T-helper 1 cell (primary cell): ENCODE results near the gene SYCE1L.
"Not testable (repeated sequence)": the region's sequence is repeated elsewhere in the genome, so short reads cannot be mapped to it uniquely, and the experiment has no call there.

Source experiments
- DNase-seq, 5 donors: peaks; one replicate each; pipeline ENCODE4 v3.0.0-alpha.2; 2012 to 2020
- total RNA-seq, 4 donors: gene quantifications; one replicate each; lab custom pipeline; 2026; lab: John Stamatoyannopoulos, UW

The SYCE1L gene, protein sequence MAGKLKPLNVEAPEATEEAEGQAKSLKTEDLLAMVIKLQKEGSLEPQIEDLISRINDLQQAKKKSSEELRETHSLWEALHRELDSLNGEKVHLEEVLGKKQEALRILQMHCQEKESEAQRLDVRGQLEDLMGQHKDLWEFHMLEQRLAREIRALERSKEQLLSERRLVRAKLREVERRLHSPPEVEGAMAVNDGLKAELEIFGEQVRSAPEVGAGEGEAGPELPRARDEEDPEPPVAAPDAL
- 1.6 to 3.2 (median 2.0) reads per million in 4 donors for total RNA-seq

GRCh38 chr16:77199211-77199610 lies at the start of gene SYCE1L:
SYCE1L (plus strand) TSS chr16:77199408; CDS start chr16:77199452, 44 bp downstream.
- DNase-seq, result no peak

DNA sequence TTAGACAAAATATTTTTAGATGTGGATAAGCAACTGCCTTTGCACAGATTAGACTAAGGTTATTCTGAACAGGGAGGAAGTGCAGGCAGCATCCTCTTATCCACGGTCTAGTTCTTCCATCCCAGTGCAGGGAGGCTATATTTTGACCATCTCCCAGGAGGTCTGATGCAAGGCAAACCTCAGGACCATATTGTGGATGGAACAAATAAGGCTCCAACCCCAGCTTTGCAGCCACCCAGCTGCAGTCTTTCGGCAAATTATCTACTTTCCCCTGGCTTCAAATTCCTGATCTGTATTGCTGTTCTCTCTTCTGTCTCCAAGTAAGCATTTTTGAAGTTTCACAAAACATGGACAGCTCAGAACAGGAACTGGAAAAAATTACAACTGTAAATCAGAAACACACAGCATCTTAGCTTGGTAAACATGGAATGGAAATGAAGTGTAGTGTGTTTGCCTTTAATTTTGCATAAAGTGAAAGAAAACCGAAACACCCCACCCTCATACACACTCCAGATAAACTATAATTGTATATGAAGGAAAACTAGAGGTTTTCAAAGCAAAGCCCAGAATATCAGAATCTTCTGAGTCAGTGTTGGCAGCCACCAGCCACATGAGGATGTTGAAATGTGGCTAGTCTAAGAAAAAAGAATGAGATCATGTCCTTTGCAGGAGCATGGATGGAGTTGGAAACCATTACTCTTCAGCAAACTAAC lies 41.7 kb upstream of the SYCE1L start:
- no peak for DNase-seq

- no peak for DNase-seq
These were observed 40.9 kb upstream of the SYCE1L start for GRCh38 chr16:77158293-77158692.

DNA sequence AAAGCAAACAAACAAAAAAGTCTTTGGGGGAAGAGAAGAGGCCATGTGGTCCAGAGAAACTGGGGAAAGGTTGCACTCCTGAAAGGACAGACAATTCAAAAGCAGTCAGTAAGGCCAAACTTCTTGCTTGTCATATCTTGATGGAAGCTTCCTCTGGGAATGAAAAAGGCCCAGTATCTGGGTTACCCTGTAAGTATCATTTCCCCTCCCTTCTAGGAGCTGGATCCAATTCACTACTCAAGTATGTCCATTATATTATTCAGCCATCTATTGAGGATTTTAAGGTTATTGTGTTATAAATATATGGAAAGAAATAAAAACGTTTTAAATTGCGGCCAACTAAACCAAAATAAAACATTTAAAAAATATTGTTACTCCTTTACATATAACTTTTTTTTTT lies 34.2 kb upstream of the SYCE1L start:
- no peak for DNase-seq

GRCh38 chr16:77165536-77166236 lies 33.5 kb upstream of the SYCE1L start:
- not testable (repeated sequence) for DNase-seq

- DNase-seq, result no peak
These were observed 32.5 kb upstream of the SYCE1L start for GRCh38 chr16:77166726-77167125.

- DNase-seq, result no peak
These were observed 30.3 kb upstream of the SYCE1L start for GRCh38 chr16:77168901-77169300.

DNA sequence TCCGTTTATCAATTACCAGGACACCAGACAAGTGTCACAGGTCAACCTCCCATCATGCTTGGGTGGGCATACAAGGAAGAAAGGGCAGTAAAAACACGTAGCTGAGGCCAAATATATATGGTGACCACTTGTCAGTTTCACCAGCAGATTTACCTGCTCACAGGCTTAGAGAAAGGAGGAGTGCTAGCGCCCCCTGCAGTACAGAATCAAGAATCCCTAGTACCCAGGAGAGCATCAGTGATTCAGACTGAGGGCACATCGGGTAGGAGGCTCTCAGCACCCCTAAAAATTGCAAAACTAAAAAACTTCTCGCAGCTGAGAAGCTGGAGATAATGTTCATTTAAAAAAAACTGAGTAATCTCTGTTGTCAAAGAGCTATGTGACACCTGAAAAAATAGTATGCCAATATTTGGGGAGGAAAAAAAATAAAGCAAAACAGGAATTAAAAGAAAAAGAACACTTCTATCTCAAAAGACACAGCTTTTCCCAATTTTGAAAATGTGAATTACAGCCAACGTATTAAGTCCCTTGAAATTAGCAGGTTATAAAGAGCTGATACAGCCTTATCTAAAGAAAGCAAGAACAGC lies 29.5 kb upstream of the SYCE1L start:
- peak in 3 of 5 donors; percentile 14 to 37 (median 25) for DNase-seq

GRCh38 chr16:77170805-77171204 lies 28.4 kb upstream of the SYCE1L start:
- DNase-seq, result no peak

- DNase-seq, result peak in 2 of 5 donors; percentile 20 to 27
These were observed 27.2 kb upstream of the SYCE1L start for GRCh38 chr16:77171745-77172635.

DNA sequence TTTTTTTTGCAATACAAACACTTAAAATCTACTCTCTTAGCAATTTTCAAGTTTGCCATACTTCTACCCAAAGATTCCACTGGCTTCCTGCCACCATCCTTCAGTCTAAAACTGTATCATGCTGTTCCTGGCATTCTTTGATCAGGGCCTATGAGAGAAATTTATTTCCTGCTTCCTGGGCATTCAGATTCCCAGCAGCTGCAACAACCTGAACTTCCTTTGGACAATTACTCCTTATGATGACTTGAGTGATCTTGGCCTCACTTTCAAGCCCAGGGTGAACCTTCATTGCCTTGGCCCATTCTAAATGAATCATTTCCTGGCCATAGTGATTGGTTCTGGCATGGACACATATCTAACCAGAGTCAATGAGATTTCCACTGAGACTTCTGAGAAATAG lies 26.3 kb upstream of the SYCE1L start:
- no peak for DNase-seq

DNA sequence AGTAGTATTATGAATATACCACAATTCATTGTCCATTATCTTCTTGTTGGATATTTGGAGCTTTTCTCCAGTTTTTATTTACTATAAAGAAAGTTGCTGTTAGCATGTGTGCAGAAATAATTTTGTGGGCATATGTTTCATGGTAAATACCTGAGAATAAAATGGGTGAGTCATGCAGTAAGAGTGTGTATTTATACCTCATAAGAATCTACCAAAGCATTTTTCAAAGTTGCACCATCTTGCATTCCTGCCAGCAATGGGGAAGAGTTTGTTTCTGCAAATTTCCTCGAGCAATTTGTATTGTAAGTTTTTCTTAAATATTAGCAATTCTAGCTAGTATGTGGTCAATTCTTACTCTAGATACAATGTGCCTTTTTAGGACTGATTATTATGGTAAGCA lies 16.1 kb upstream of the SYCE1L start:
- no peak for DNase-seq

- not testable (repeated sequence) for DNase-seq
These were observed 12.9 kb upstream of the SYCE1L start for GRCh38 chr16:77186298-77186697.

DNA sequence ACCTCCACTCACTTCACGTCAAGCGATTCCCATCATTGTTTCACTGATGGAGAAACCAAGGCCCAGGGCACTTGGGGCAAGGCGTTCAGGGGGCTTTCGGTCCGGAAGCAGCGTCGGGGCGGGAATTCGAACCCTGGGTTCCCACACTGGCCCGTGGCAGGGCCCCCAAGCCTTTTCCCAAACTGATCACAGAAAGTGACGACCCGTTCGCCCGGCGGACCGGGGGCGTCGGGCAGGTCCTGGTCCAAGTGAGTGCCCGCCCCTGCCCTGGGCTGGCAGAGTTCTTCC lies 9.1 kb upstream of the SYCE1L start:
- peak in 1 of 5 donors; percentile 8 for DNase-seq

DNA sequence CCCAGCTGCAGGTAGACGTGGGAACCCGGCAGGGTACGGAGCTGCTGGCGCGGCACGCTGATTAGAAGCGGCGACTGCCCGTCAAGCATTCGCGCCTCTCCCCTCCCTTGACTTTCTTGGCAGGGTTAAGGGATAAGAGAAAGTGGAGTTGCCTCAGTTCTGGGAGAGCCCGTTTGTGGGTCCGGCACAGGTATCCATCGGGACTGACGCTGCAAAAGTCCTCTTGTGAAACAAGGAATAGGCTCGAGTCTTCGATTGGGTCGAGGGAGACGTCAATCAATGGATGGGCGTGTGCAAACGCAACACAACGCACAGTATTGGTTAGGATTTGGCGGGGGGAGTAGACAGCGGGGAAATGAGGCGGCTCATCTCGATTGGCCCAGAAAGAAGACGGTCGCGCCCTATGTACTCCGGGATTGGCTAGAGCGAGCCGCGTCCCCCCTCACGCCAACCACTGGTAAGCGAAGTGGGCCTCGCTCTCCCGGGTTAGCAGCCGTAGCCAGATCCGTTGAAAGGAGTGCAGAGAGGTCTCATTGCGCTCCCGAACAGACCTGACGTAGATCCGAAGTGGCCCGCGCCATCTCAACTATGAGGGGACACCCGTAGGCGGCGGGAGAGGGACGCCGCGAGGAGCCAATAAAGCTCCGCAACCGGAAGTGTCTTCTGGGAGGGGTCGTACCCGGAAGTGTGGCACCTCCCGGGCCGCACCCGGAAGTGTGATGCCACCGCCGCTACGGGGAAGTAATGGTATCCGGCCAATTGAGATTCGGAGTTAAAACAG lies 8.5 kb upstream of the SYCE1L start, which contains the start of gene MON1B:
TSS of gene MON1B (plus strand) at position 713 of the 781 bp plus-strand sequence. CDS start 296 bp downstream, outside the sequence.
- peak; percentile 86 to 98 (median 92) for DNase-seq

DNA sequence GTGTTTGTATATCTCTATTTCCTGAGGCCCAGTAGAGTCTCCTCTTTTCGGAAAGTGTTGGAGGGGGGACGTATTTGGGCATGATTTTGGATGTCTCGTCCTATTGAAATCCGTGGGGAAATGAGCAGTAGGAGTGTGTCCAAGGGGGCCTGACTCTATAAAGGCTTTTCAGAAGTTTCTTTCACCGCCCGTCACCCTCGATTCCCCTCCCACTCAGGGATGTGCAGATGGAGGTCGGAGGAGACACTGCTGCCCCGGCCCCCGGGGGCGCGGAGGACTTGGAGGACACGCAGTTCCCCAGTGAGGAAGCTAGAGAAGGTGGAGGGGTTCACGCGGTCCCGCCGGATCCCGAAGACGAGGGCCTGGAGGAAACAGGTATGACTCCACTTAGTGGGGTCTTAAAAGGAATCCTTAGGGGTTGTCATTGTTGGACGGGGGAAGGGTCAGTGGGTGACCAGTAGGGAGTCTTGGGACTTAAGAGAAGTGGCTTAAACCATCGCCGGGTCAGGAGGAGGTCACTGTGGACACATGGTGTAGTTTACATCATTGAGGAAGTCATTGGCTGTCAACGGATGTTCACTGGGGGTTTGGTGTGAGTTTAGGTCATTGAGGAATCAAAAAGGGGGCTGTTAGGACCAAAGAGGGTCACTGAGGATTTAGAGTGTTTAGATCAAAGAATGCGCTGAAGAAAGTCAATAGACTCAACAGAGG lies 7.8 kb upstream of the SYCE1L start:
- DNase-seq, result peak in 2 of 5 donors; percentile 23 to 50

- DNase-seq, result no peak
These were observed 5.8 kb upstream of the SYCE1L start for GRCh38 chr16:77193377-77193776.

DNA sequence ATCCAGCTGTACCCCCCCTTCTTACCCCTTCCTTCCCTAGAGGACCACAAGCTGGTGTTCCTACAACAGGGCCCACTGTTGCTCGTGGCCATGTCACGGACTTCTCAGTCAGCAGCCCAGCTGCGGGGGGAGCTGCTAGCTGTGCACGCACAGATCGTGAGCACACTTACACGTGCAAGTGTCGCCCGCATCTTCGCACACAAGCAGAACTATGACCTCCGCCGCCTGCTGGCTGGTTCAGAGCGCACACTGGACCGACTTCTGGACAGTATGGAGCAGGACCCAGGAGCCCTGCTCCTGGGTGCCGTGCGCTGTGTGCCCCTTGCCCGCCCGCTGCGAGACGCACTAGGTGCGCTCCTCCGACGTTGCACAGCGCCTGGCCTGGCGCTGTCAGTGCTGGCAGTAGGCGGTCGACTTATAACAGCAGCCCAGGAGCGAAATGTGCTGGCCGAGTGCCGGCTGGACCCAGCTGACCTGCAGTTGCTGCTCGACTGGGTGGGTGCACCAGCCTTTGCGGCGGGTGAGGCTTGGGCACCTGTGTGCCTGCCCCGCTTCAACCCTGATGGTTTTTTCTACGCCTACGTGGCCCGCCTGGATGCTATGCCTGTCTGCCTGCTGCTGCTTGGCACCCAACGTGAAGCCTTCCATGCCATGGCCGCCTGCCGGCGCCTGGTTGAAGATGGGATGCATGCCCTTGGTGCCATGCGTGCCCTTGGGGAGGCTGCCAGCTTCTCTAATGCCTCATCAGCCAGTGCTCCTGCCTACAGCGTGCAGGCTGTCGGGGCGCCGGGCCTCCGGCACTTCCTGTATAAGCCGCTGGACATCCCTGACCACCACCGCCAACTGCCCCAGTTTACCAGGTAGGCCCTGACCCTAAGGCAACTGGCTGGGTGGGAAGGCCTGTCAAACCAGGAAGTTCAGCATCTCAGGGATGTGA lies 4.6 kb upstream of the SYCE1L start:
- DNase-seq, result no peak

DNA sequence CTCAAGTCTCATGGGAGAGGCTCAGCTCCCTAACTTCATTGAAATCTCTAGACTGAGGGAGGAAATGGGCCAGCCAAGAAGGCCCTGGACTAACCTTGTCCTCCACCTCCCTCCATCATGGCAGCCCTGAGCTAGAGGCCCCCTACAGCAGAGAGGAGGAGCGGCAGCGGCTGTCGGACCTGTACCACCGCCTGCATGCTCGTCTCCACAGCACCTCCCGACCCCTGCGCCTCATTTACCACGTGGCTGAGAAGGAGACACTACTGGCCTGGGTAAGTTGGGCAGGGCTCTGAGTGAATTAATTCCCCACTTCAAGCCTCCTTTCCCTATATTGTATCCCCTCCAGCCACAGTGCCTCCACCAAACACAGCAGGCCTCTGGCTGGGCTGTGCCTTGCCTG lies 3.8 kb upstream of the SYCE1L start:
- no peak for DNase-seq

DNA sequence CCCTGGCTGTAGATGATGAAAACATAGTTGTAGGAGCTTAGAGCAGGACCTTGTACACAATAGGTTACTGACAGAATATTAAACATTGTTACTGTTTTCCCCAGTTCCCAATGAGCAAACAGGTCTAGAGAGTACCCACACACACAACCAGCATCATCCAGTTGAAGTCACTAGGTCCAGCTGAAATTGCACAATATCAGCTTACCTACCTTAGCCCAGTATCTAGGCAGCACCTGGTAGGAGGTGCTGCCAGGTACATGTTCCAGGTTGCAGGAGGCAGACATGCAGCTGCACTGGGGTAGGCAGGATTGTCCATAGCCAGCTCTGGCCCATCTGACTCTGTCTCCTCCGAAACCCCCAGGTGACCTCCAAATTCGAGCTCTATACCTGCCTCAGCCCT lies 1.5 kb upstream of the SYCE1L start:
- no peak for DNase-seq
